ENCODE results near the gene PAX1. TPM values are rescaled to one million over a fixed set of nuclear protein-coding genes. Genes with fewer than 3 reads are reported as not detected.

Gene PAX1
- total RNA-seq, 4 donors from 2014 or later: not detected

- no peak overlapping the region for H3K27ac ChIP-seq
- H3K4me1 ChIP-seq: no peaks in the 10 kb centered on the region
- no peak overlapping the region for H3K4me3 ChIP-seq
- DNase-seq: no peak
- intact Hi-C loops (cut with DNase I; ENCODE audit: low total_unique reads): loop anchor here (10.0 kb wide), 1 partner anchor 400 kb away; no protein-coding TSS in a partner anchor
- no peaks in the 10 kb centered on the region for H3K36me3 ChIP-seq
- TF ChIP-seq POLR2A (IDR thresholded peaks at IDR 0.05) (no peak), CTCF (IDR thresholded peaks at IDR 0.05) (no peak)
- H3K27me3 ChIP-seq: peaks cover 0 to 34% of the 10 kb centered on the region in 2 donors
- H3K9me3 ChIP-seq: no peaks in the 10 kb centered on the region
These were observed 9.1 kb downstream of the PAX1 start for GRCh38 chr20:21714297-21715192.

DNA sequence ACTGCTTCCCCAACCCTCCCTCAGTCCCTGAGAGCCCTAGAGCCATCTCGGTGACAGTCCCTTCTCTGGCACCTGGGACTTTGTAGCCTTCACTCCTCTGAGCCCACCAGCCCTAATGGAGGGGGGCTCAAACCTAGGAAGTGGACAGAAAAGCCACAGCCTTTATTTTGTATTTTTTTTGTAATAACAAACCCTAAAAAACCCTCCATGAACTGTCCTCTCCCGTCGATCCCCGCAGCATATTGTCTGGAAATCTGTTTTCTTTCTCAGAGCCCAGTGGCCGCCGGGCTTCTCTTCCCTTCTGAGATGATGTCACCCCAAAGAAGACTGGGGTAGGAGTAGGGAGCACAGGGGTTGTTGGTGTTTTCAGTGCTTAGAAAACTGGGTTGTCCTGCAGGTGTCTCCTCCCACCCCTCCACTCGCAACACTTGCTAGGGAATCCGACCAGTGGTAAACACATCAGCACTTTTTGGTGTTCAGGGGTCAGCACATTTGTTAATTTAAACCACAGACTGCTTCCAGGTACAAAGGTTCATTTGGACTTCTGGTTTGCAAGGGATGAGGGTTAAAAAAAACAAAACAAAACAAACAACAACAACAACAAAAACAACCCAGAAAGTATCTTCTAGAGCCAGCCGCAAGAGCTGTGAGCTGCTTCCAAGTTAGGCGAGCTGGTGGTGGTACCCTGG lies 9.9 kb downstream of the PAX1 start:
- Histone ChIP-seq H3K27ac (no peak overlapping the region), H3K36me3 (no peaks in the 10 kb centered on the region), H3K4me1 (no peaks in the 10 kb centered on the region), H3K4me3 (no peak overlapping the region), H3K27me3 (peaks cover 0 to 33% of the 10 kb centered on the region in 2 donors), H3K9me3 (no peaks in the 10 kb centered on the region)
- TF ChIP-seq CTCF (IDR thresholded peaks at IDR 0.05): no peak
- no peak for DNase-seq
- intact Hi-C loops (cut with DNase I; ENCODE audit: low total_unique reads): loop anchor here (10.0 kb wide), 1 partner anchor 399 kb away; no protein-coding TSS in a partner anchor

DNA sequence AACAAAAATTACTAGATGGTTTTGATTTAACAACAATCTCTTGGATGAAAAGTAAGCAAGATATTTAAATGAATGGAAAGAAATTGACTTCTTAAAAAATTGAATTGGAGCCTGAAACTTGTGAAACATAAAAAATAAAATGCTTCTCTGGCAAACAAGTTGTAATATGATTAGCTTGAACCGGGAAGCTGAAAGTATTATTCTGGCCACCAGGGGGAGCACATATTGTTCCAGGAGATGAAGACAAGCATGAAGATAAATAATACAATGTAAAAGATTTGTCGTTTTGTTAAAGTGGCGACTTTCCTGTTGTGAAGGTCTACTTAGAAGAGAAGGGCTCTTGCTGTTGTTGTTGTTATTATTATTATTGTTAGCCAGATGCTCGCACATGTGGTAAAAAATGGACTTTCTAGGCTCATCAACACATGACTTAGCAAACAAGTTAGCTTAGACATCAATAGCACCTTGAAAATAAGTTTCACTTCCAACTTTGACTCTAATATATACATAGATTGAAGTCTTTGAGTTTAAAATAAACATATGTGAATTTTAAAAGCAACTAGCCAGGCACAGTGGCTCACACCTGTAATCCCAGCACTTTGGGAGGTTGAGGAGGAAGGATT lies 14.2 kb downstream of the PAX1 start:
- Histone ChIP-seq H3K9me3 (no peaks in the 10 kb centered on the region), H3K27me3 (peaks cover 0 to 5% of the 10 kb centered on the region in 2 donors), H3K36me3 (no peaks in the 10 kb centered on the region), H3K27ac (no peak overlapping the region), H3K4me1 (no peaks in the 10 kb centered on the region), H3K4me3 (no peak overlapping the region)
- peak in 1 of 2 donors; percentile 46 for DNase-seq
- TF ChIP-seq CTCF (IDR thresholded peaks at IDR 0.05): peak; percentile 43 to 66 (median 56)
- no peak for TF ChIP-seq POLR2A (IDR thresholded peaks at IDR 0.05)
- intact Hi-C loops (cut with DNase I; ENCODE audit: low total_unique reads): loop anchor here (10.0 kb wide), 1 partner anchor 395 kb away; no protein-coding TSS in a partner anchor

- H3K4me3 ChIP-seq: no peak overlapping the region
- no peaks in the 10 kb centered on the region for H3K4me1 ChIP-seq
- no peak overlapping the region for H3K27ac ChIP-seq
- no peaks in the 10 kb centered on the region for H3K36me3 ChIP-seq
- H3K9me3 ChIP-seq: no peaks in the 10 kb centered on the region
- intact Hi-C loops (cut with DNase I; ENCODE audit: low total_unique reads): no loop called here
- no peaks in the 10 kb centered on the region for H3K27me3 ChIP-seq
- no peak for DNase-seq
- no peak for TF ChIP-seq CTCF (IDR thresholded peaks at IDR 0.05)
- no peak for TF ChIP-seq POLR2A (IDR thresholded peaks at IDR 0.05)
These were observed 20.4 kb downstream of the PAX1 start for GRCh38 chr20:21725892-21726291.

All from uterus (tissue), 4 donors.